NCI-H345 treated with DMSO at 0.1 percent for 48 hours (cell line): ENCODE measurements around the gene PISD.

Experiments
- DNase-seq: peaks from one replicate; lab custom pipeline; 2025; ENCODE audit not compliant: unreplicated experiment; lab: John Stamatoyannopoulos, UW

The PISD gene

DNA sequence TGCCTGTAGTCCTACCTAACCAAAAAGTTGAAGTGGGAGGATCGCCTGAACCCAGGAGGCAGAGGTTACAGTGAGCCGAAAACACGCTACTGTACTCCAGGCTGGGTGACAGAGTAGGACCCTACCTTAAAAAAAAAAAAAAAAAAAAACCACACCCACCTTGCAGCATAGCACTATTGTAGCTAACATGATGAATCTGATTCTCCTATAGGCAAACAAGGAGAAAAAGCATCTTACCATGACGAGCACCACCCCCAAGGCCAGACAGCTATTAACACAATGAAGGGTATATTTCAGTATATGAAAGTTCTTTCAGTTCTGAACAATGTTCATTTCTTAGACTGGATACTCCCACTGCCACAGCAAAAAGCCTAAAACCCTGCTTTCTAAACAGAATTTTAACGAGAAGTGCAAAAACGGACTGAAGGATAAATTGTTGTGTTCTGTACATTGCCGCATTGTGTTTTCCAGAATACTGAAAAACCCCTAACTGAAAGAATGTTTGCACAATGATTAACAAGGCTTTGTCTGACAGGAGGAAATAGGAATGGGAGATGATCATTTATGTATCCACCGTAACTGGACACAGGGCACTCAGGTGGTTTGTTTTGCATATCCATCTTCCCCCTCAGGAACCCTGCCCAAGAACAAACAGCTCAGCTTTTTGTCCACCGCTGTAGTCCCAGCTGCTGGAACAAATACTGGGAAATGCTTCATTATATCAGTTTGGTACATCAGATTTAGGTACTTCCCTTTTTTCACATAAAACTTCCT is 8.9 kb downstream of the PISD start:
- DNase-seq, result no peak

DNA sequence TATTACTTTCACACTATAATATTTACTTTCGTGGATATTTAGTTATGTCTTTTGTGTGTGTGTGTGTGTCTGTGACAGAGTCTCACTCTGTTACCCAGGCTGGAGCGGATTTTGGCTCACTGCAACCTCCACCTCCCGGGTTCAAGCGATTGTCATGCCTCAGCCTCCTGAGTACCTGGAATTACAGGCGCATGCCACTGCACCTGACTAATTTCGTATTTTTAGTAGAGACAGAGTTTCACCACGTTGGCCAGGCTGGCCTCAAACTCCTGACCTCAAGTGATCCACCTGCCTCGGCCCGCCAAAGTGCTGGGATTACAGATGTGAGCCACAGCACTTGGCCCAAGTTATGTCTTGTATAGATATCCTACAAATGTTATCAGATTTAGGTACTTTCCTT is 9.9 kb downstream of the PISD start:
- no peak for DNase-seq

DNA sequence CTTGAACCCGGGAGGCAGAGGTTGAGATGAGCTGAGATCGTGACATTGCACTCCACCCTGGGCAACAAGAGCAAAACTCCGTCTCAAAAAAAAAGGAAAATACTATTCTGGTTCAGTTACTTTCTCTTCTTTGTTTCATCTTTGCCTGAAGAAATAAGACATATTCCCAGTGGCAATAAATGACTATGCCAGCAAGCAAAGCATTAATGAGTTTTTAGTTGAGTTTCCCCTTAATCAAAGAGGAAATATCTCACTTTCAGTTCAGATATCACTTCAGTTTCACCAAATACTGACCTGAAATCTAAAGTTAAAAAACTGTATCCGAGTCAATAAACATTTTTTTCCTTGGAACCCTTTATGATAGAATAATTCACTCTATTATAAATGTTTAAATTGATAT is 10.4 kb downstream of the PISD start:
- DNase-seq, result no peak

DNA sequence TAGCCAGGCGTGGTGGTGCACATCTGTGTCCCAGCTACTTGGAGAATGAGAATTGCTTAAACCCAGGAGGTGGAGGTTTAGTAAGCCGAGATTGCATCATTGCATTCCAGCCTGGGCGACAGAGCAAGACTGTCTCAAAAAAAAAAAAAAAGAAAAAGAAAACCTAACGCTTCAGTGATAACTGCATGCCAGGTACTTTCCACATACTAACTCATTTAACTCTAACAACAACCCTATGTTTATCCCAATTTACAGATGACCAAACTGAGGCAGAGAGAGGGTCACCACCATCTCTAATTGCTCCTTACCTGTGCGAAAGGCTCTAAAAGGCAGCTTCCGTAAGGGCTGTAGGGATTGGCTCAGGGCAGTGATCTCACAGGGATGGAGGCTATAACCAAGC is 11.6 kb downstream of the PISD start:
- no peak for DNase-seq

DNA sequence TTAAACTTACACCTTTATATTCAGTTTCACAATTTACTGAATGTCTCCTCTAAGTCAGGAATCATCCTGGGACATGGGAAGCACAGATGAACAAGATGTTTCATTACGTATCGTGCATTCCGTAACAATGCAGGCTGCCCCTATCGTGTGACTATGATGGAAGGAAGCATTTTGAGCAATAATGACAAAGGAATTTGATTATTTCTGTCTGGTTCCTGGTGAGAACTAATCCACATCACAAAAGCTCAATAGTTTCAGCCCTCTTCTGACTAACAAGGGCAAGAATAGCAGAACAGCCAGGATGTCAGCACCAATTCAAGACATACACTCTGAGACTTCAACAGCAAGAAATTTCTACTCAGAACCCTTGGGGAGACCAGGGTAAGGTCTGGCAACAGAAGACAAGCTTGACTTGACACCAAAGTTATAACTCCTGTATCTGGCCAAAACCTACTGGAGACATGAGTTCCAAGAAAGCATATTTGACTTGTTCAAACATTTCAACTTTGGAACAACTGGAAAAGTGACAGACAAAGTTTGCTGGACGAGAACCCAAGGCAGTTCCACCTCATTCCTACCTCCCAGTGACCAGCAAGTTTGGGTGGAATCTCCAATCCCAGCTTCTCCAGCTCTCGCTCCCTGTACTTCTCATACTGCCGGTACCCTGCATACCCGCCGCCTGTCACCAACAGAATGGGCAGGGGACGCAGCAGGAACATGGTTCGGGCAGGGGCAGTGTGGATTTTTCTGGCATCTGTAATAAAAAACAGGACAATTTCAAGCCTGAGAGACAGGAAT is 14.3 kb downstream of the PISD start:
- no peak for DNase-seq

DNA sequence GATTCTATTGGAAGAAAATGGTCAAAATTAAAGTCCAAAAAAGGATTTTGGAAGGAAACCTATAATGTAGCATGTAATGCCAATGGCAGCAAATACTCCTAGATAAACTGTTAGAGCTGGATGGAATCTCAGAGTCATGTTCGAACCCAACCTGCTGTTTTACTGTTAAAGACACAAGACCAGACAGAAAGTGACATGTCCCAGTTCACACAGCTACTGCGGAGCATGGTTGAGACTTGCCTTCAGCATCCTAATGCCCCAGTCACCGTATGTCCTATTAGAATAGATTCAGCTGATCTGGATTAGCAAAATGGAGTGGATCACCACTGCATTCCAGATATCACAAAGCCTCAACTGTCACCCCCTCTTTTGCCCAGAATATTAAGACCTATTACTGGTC is 14.9 kb downstream of the PISD start:
- no peak for DNase-seq

DNA sequence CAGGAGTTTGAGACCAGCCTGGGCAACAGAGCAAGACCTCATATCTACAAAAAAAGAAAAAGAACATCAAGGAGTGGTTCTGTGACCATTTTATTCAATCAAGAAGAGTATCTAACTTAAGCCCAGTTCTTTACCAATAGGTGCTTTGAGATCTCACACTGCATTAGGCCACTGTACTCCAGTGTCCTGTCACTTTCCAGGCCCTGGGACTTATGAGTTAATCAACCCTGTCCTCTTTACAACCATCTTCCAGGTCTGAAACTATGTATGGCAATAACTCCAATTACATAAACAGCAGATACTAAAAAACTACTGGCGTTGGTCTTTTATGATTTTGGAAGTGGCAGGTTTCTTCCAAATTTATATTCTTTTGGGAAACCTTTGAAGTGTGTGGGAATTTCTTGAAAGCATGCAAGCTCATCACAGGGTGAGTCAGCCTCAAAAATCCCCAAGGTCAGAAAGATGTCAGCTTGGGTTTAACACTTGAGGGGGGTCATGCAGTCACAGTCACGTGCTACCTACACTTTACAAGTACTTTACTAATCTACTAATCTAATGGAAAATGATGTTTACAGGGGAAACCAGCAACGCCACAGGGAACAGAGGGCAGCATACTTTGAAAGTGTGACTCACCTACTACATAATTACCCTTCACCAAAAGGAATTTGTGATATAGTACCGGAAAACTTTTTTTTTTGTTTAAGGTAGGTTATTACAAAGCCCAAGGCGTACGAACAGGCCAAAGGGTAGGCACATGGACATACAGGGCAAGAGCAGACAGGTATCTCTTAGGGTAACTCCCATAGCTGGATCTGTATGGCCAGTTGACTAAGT is 15.6 kb downstream of the PISD start:
- DNase-seq, result no peak

DNA sequence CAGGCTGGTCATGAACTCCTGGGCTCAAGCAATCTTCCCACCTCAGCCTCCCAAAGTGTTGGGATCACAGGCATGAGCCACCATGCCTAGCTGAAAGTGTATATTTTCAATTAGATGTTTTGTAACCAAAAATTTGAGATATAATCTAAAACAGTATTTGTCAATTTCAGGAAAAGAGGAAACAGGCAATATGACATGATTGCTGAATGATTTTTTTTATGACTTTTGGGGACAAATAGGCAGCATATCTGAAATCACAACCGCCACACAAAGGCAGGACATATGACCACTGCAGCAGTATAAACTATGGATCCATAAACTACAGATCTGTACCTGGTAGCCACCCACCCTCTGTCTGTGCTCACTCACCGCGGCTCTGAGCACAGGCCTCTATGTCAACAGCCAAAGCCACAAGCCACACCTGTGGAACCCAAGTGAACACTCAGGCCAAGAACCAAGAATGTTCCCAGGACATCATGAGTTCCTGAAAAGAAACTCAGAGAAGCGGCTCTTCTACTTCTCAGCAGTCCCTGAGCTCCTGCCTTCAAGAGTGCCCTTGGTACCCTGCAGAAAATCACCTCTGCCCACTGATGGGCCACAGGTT is 22.5 kb downstream of the PISD start:
- no peak for DNase-seq

DNA sequence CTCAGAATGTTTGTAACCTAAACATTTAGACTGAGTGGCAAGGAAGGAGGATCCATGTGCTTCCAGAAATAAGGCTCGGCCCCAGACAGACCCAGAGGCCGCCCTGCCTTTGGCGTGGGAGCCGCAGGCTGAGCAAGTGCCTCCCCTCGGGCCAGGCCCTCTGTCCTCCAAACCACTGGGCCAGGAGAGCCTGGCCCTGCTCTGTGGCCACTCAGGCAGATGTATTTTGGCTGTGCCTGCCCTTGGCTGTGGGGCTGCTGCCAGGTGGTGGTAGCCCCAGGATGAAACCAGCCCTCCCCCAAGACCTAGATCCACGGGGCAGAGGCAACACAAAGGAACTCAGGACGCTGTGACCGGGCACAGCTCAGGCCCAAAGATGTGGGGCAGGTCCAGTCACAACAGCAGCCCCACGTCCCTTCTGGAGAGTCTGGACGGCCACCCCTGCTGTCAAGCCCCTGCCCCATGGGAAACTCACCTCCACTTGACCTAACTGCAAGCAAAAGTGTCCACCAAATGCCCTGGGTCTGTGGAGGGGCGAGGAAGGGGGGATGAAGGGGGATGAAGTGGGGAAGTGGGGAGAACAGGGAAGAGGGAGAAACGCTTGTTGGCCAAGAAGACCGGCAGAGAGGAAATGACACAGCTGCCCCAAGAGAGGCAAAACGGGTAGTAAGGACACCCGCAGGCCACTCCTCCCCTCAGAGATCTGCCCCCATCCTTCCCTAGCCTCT is 24.0 kb downstream of the PISD start:
- DNase-seq, result no peak

DNA sequence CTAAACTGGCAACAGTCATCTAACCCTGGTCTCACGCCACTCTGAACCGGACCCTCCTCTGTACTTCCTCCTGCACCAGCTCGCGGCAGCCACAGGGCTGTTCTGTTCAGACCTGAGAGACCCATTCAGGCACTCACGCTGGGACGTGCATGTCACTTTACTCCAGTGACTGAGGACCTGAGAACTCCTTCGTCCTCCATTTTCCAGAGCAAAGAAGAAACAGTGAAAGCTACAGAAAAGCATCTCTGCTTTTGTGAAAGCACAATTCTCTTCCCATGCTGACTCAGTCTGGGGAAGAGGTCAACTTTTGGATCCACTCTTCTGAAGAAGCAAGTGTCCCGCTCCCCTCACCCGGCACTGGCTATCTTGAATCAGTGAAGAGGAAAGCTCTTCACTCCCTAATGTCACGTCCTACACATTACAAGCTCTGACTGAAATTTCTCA is 24.5 kb downstream of the PISD start:
- no peak for DNase-seq

DNA sequence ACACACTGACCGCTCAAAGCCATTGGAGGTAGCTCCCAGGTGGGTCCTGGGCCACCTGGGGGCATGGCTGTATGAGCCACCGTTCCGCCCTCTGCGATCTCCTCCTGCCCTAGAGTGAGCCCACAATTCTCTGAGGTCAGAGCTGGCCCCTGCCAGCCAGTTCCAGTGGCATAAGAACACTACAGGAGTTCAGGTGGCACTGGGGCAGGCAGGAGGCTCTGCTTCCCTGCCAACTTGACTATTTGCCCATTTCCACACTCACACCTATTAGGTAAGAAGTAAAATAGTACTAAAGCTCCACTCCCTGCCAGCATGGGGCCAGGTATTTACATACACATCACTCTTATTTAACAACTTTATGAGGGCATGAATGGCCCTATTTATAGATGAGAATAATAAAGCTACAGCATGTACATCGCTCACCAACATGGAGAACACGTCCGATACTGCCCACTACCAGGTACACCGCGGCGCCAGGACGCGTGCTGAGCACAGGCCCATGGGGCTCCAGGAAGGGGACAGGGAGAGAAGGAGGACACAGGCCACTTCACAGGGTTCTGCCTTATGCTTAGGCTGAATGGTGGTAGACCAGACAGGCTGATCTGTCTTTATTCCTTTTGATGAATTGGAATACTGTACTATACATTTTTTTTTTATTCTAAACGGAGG is 26.2 kb downstream of the PISD start:
- no peak for DNase-seq

DNA sequence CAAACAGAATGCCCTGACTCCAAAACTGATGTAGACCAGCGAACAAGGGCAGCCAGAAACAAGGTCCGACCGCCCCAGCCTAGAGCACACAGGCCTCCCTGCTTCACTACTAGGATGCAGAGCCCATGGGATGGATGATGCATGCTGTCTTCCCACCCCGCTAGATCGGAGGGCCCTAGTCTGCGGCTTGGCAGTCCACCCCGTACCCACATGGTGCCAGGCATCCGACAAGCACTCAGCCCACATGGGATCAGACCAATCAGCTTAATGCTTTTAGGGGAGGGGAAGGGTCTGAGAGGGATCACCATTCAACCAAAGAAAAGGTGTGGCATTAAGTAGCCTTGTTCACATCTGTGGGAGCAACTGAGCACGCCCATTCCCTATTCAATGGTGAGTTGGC is 30.6 kb downstream of the PISD start:
- DNase-seq, result no peak

DNA sequence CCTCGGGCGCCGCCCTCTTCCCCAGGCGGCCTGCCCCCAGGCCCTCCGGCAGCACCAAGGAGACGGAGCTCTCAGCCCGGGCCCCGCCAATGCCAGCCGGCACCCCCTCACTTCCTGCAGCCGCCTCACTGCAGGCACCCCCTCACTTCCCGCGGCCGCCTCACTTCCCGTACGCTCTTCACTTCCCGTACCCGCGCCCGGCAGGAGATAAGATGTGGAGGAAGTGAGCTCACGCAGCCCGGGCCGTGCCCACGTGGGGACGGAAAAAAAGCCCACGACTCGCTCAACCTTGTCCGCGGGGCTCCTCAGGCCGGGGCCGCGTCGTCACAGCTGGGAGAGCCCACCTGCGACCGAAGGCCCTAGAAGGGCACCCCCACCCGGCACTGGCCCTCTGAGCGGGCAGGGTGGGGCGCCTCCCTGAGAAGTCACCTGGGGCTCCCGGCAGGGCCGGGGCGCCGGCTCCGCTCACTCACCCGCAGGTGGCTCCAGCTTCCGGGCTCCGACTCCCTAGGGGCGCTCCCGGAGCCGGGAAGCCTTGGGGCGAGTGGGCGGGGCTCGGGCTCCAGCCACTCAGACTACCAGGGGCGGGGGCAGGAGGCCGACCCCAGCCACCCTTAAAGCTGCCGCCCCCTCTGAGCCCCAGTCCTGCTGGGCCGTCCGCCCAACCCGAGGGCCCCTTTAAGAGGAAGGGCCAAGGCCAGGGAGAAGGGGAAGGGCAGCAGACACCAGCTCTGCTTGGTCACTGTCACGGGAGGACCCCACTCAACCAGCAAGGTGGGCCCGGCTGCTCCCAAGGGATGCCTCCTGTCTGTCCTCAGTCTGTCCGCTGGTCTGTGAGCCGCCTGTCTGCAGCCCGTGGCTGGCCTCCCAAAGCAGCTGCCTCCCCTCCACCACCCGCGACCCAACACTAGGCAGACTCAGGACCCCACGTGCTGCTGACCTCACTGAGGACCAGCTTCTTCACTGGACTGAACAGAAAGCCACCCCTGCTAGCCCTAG is 31.4 kb downstream of the PISD start:
- peak; percentile 36 for DNase-seq

DNA sequence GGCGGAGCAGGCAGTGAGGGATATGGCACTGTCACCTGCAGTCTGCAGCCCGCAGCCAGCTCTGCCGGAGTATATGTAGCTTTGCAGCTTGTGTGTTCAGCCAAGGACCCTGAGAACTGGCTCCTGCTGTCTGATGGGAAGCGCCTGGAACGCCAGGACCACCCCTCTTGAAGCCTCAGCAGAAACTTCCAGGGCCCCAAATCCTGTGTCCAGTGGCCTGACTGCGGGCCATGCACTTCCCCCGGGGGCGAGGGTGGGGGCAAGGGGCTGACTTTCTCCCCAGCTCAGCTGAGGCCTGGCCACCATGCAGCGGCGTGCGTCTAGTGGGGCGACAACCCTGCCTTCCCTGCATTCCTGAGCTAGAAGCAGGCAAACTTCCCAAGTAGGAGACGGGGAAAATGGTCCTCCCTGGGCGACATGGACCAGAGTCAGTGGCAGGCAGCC is 32.3 kb downstream of the PISD start:
- no peak for DNase-seq

DNA sequence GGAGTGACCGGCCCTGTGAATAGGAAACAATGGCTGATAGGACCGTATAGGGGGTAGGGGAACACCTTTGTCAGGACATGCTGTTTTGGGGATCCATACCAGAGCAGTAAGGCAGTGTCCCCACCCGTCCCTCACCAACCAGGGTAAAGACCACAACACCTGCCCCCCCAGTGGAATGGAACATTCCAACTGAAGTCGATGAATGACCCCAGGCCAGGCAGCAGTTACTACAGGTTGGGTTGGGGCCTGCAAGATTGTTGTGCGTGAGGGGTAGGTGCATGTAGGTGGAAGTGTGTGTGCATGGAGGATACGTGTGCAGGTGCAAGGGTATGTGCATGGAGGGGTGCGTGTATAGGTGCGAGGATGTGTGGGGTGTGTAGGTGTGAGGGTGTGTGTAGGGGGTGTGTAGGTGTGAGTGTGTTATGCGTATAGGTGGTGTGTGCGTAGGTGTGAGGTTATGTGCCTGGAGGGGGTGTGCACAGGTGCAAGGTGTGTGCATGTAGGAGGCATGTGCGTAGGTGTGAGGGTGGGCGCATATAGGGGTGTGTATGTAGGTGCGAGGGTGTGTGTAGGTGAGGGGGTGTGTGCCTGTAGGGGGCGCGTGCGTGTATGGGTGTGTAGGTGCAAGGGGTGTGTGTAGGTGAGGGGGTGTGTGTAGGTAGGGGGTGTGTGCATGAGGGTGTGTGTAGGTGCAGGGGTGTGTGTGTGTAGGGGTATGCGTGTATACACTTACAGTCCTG is 32.9 kb downstream of the PISD start:
- no peak for DNase-seq

DNA sequence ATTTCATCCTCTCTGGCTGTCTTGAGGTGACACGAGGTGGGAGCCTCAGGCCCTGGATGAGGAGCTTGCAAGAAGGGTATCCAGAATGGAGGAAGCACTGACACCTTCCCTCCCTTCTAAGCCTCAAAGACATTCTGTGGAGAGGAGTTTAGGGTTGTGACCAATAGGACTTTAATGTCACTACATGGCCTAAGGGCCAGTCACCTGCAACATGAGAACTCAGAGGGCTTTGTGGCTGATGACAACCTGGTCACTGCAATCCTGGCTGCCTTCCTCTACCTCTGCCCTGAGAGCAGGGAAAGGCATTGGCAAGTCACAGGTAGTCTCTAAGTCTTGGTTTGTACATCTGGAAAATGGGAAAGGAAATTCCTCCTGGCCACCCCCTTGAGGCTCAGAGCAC is 33.7 kb downstream of the PISD start:
- DNase-seq, result no peak

DNA sequence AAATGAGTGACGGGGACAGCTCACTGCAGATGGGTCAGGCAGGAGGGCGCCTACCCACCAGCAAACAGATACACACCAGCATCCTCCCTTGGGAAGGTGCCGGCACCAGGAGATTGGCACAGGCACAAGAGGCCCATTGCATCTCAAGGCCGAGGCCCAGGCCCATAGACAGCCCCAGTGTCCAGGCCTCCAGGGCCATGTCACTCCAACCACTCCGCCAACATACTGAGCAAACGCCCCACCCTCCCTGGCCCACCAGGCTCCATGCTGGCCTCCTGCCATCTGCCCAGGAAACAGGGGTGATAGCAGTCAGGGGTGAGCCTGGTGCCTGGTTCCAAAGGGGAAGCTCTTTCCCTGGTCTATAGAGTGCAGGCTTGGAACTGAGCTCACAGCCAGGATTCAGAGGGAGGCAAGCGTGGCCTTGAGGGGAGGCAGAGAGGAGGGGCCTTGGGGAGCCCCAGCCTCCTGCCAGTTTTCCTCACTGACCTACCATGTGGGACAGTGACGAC is 34.7 kb downstream of the PISD start:
- no peak for DNase-seq
